HCT116 (cell line): ENCODE results near the gene ALCAM. TPM values are rescaled to one million over a fixed set of nuclear protein-coding genes. Genes with fewer than 3 reads are reported as not detected.

ENCODE experiments used
- ATAC-seq: fragments of 200-7000 bp; cut with Tn5 transposase; 2 replicates; pipeline ENCODE4 v1.9.1; 2020; ENCODE audit warnings: mild to moderate bottlenecking, moderate library complexity
- BruUV-seq: library from RNA; stranded (reverse); fragments of 400-500 nt; replicated peaks from 2 replicates; lab custom pipeline; 2021; lab: Mats Ljungman, UMichigan
- CTCF ChIA-PET: fragments of 300-600 bp; sonication (Branson Sonifier 250); formaldehyde crosslinking; loops from one replicate; lab custom pipeline; 2021; ENCODE audit warnings: antibody characterized with exemption; lab: Charles Lee
- POLR2A ChIA-PET: fragments of 300-600, 350-600 bp; sonication (Branson Sonifier 250); formaldehyde crosslinking; loops from one replicate; lab custom pipeline; 2021; ENCODE audit warnings: antibody characterized with exemption; lab: Charles Lee
- RAD21 ChIA-PET, 2 experiments: fragments of 300-600 bp; sonication (Branson Sonifier 250); formaldehyde crosslinking; loops; one replicate each; lab custom pipeline; 2023; ENCODE audit warnings: low total read pairs in 2 of 2; ENCODE audit not compliant: uncharacterized antibody in 2 of 2, unreplicated experiment in 2 of 2, low non-redundant PET in 1 of 2; lab: Charles Lee
- DNase-seq: peaks from one replicate; pipeline ENCODE4 v3.0.0-alpha.2; 2010; ENCODE audit warnings: low read depth, low spot score
- H2AFZ ChIP-seq: fragments of 200-600 bp; shearing (Covaris generic), sonication (generic); 2 replicates; pipeline ENCODE4 v1.6.1; 2017; ENCODE audit warnings: low read depth, mixed run types, mixed read lengths, antibody characterized with exemption, low read length; ENCODE audit not compliant: poor library complexity, severe bottlenecking
- H3K27ac ChIP-seq: 2 replicates; pipeline ENCODE4 v1.5.1; 2012; ENCODE audit warnings: low read depth, low read length
- H3K27me3 ChIP-seq: fragments of 200-600 bp; sonication (generic); 2 replicates; pipeline ENCODE4 v1.6.1; 2016; ENCODE audit warnings: mixed run types, low read length, mixed read lengths; ENCODE audit not compliant: insufficient read depth
- H3K36me3 ChIP-seq, 2 experiments: fragments of 200-500 bp in 1 of 2; fragments of 200-600 bp in 1 of 2; sonication (Bioruptor generic) in 1 of 2; sonication (generic) in 1 of 2; 2 replicates each; pipeline versions ENCODE4 v1.5.1 to v1.6.1; 2014 to 2016; ENCODE audit warnings: low read length in 2 of 2, inconsistent platforms in 1 of 2, mixed read lengths in 1 of 2, mixed run types in 1 of 2; ENCODE audit not compliant: insufficient read depth in 2 of 2, control insufficient read depth in 1 of 2
- H3K4me1 ChIP-seq, 2 experiments: fragments of 200-600 bp in 1 of 2; sonication (generic) in 1 of 2; 2 replicates each; pipeline versions ENCODE4 v1.5.1 to v1.6.1; 2012 to 2017; ENCODE audit warnings: low read length in 2 of 2, inconsistent platforms in 1 of 2, mild to moderate bottlenecking in 1 of 2, mixed read lengths in 1 of 2, mixed run types in 1 of 2, moderate library complexity in 1 of 2; ENCODE audit not compliant: insufficient read depth in 2 of 2, control insufficient read depth in 1 of 2
- H3K4me2 ChIP-seq: fragments of 200-600 bp; sonication (generic); 2 replicates; pipeline ENCODE4 v1.6.1; 2017; ENCODE audit warnings: mixed run types, low read length, mixed read lengths
- H3K4me3 ChIP-seq, 2 experiments: fragments of 200-600 bp in 1 of 2; sonication (generic) in 1 of 2; replicated peaks in 1 of 2; 2 replicates each; pipeline ENCODE4 v1.5.1; 2011 to 2016; ENCODE audit warnings: low read length in 2 of 2, control low read depth in 1 of 2, low read depth in 1 of 2, mild to moderate bottlenecking in 1 of 2, mixed read lengths in 1 of 2, mixed run types in 1 of 2
- H3K79me2 ChIP-seq: fragments of 200-600 bp; sonication (generic); 2 replicates; pipeline ENCODE4 v1.6.1; 2017; ENCODE audit warnings: mild to moderate bottlenecking, mixed run types, low read length, moderate library complexity, mixed read lengths; ENCODE audit not compliant: insufficient read depth
- H3K9ac ChIP-seq: fragments of 200-600 bp; sonication (generic); 2 replicates; pipeline ENCODE4 v1.6.1; 2016; ENCODE audit warnings: low read length, mixed read lengths
- H3K9me2 ChIP-seq: fragments of 200-600 bp; sonication (generic), shearing (Covaris generic); 2 replicates; pipeline ENCODE4 v1.6.1; 2017; ENCODE audit warnings: mixed run types, mild to moderate bottlenecking, moderate library complexity; ENCODE audit not compliant: insufficient read depth
- H3K9me3 ChIP-seq, 2 experiments: fragments of 200-500 bp in 1 of 2; fragments of 200-600 bp in 1 of 2; sonication (Bioruptor generic) in 1 of 2; sonication (generic) in 1 of 2; 2 replicates each; pipeline ENCODE4 v1.6.1; 2014 to 2017; ENCODE audit warnings: low read length in 2 of 2, mixed read lengths in 2 of 2, inconsistent platforms in 1 of 2, low read depth in 1 of 2, mild to moderate bottlenecking in 1 of 2, mixed run types in 1 of 2, moderate library complexity in 1 of 2; ENCODE audit not compliant: control insufficient read depth in 1 of 2, insufficient read depth in 1 of 2
- H4K20me1 ChIP-seq: fragments of 200-600 bp; sonication (generic), shearing (Covaris generic); 2 replicates; pipeline ENCODE4 v1.6.1; 2017; ENCODE audit warnings: mixed run types, mild to moderate bottlenecking, moderate library complexity; ENCODE audit not compliant: insufficient read depth
- CEBPB ChIP-seq: IDR thresholded peaks from 2 replicates; pipeline ENCODE4 v1.6.1; 2012; ENCODE audit warnings: low read depth
- EGR1 ChIP-seq: IDR thresholded peaks from 2 replicates; pipeline ENCODE4 v1.6.1; 2012; ENCODE audit warnings: low read depth
- ELF1 ChIP-seq: IDR thresholded peaks from 2 replicates; pipeline ENCODE4 v1.6.1; 2012; ENCODE audit warnings: low read depth, borderline replicate concordance
- EZH2phosphoT487 ChIP-seq: fragments of 200-600 bp; IDR thresholded peaks from 2 replicates; pipeline ENCODE4 v1.6.1; 2018; ENCODE audit warnings: antibody characterized with exemption, borderline replicate concordance
- FOSL1 ChIP-seq: IDR thresholded peaks from 2 replicates; pipeline ENCODE4 v1.6.1; 2012; ENCODE audit warnings: low read depth
- JUND ChIP-seq: IDR thresholded peaks from 2 replicates; pipeline ENCODE4 v1.6.1; 2012
- MAX ChIP-seq: IDR thresholded peaks from 2 replicates; pipeline ENCODE4 v1.6.1; 2012
- RAD21 ChIP-seq: IDR thresholded peaks from 2 replicates; pipeline ENCODE4 v1.6.1; 2012; ENCODE audit warnings: low read depth, mild to moderate bottlenecking
- REST ChIP-seq: IDR thresholded peaks from 2 replicates; pipeline ENCODE4 v1.6.1; 2012; ENCODE audit warnings: low read depth
- intact Hi-C: fragments of 100-400 bp; cut with micrococcal nuclease; formaldehyde crosslinking; loops from 2 replicates; pipeline ENCODE4 v1.10.0; 2022
- total RNA-seq: library from RNA; stranded (reverse); gene quantifications from one replicate; pipeline ENCODE4 v1.2.1, GENCODE V29; 2021; ENCODE audit not compliant: unreplicated experiment

Gene ALCAM
- total RNA-seq, 1 experiment from 2014 or later = 56.7 TPM

GRCh38 chr3:105473521-105474223 is 107.0 kb downstream of the ALCAM start:
- Histone ChIP-seq H3K27me3 (no peaks in the 10 kb centered on the region), H3K79me2 (peaks cover 19% of the 10 kb centered on the region), H3K27ac (no peak overlapping the region), H3K9me3 (no peaks in the 10 kb centered on the region), H3K4me3 (no peak overlapping the region), H4K20me1 (no peaks in the 10 kb centered on the region), H3K9ac (no peak overlapping the region), H2AFZ (no peak overlapping the region), H3K9me2 (no peaks in the 10 kb centered on the region), H3K4me2 (no peak overlapping the region), H3K4me1 (no peaks in the 10 kb centered on the region), H3K36me3 (no peaks in the 10 kb centered on the region)
- intact Hi-C loops = no loop called here
- ChIA-PET POLR2A (no interaction called here), CTCF (no interaction called here), RAD21 (no interaction called here)
- DNase-seq (no peak), ATAC-seq (peak; percentile 14; the same call in 1 of the 2 replicates)
- TF ChIP-seq MAX = no peak
- no peak for TF ChIP-seq FOSL1
- TF ChIP-seq ELF1 = no peak
- TF ChIP-seq REST = no peak
- no peak for TF ChIP-seq EZH2phosphoT487
- TF ChIP-seq CEBPB = no peak
- no peak for TF ChIP-seq JUND
- no peak for TF ChIP-seq EGR1
- TF ChIP-seq RAD21 = no peak
- no TSS peak for BruUV-seq
